Immature natural killer cell (primary cell): Measurements from ENCODE around the gene MARVELD1. TPM values are rescaled to one million over a fixed set of nuclear protein-coding genes. Genes with fewer than 3 reads are reported as not detected.
A peak's percentile ranks its signal among the peaks of the same experiment; 100 is the strongest.

Experiments
- DNase-seq, 3 donors: peaks; one replicate each; pipeline ENCODE4 v3.0.0; 2022; ENCODE audit warnings: mixed read lengths in 1 of 3
- H3K27ac Mint-ChIP-seq, 6 donors: one replicate each; pipeline ENCODE4 v1.8.0; 2020; ENCODE audit warnings: mixed read lengths in 6 of 6, mild to moderate bottlenecking in 5 of 6, inconsistent platforms in 4 of 6, moderate library complexity in 3 of 6
- H3K27me3 Mint-ChIP-seq, 3 donors: one replicate each; pipeline ENCODE4 v1.8.0; 2020 to 2021; ENCODE audit warnings: low read depth in 3 of 3, mild to moderate bottlenecking in 3 of 3, mixed read lengths in 3 of 3, moderate library complexity in 3 of 3, inconsistent platforms in 1 of 3
- H3K36me3 Mint-ChIP-seq, 3 donors: one replicate each; pipeline ENCODE4 v1.8.0; 2020; ENCODE audit warnings: mixed read lengths in 3 of 3, inconsistent platforms in 2 of 3, mild to moderate bottlenecking in 2 of 3
- H3K4me1 Mint-ChIP-seq, 2 donors: one replicate each; pipeline ENCODE4 v1.8.0; 2020; ENCODE audit warnings: inconsistent platforms in 2 of 2, mild to moderate bottlenecking in 2 of 2, mixed read lengths in 2 of 2, moderate library complexity in 1 of 2
- H3K4me3 Mint-ChIP-seq, 5 donors: one replicate each; pipeline ENCODE4 v1.8.0; 2020; ENCODE audit warnings: mild to moderate bottlenecking in 5 of 5, mixed read lengths in 5 of 5, inconsistent platforms in 3 of 5, moderate library complexity in 3 of 5
- H3K9me3 Mint-ChIP-seq, 6 donors: one replicate each; pipeline ENCODE4 v1.8.0; 2020; ENCODE audit warnings: mild to moderate bottlenecking in 6 of 6, mixed read lengths in 6 of 6, inconsistent platforms in 4 of 6, moderate library complexity in 3 of 6
- polyA plus RNA-seq, 3 donors: library from polyadenylated mRNA; unstranded; fragments of 300-500 nt; fragmentation: Illumina TruSeq; gene quantifications; one replicate each; pipeline ENCODE4 v1.2.3, GENCODE V29; 2021

The MARVELD1 gene
- polyA plus RNA-seq, 3 donors from 2014 or later = 0.19 to 1.0 TPM; not detected in 1

DNA sequence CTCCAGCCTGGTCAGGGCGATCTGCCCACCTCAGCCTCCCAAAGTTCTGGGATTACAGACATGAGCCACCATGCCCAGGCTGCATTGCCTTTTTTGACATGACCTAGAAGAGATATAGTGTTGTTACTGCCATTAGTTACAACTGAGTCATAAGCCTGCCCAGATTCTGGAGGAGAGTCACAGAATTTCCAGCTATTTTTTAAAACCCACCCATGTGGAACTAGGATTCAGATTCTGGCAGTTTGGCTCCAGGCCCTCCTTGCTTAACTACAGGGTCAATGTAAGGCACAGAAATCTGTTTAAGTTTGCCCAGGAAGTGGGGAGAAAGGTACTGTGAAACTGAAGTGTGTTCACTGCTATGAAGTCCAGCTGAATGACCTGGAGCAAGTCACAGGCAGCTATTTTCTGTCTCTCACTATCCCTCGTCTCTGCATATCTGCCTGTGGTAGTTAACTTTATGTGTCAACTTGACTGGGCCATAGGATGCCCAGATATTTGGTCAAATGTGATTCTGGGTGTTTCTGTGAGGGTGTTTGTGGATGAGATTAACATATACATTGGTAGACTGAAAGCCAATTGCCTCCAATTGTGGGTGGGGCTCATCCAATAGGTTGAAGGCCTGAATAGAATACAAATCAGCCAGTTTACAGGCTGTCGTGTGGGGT is 8.4 kb upstream of the MARVELD1 start:
- Mint-ChIP-seq H3K27ac (no peak overlapping the region), H3K9me3 (no peaks in the 10 kb centered on the region), H3K36me3 (peaks cover 0 to 3% (median 0%) of the 10 kb centered on the region in 3 donors), H3K4me3 (no peak overlapping the region), H3K27me3 (peaks cover 0 to 9% (median 7%) of the 10 kb centered on the region in 3 donors), H3K4me1 (no peaks in the 10 kb centered on the region)
- DNase-seq = no peak

DNA sequence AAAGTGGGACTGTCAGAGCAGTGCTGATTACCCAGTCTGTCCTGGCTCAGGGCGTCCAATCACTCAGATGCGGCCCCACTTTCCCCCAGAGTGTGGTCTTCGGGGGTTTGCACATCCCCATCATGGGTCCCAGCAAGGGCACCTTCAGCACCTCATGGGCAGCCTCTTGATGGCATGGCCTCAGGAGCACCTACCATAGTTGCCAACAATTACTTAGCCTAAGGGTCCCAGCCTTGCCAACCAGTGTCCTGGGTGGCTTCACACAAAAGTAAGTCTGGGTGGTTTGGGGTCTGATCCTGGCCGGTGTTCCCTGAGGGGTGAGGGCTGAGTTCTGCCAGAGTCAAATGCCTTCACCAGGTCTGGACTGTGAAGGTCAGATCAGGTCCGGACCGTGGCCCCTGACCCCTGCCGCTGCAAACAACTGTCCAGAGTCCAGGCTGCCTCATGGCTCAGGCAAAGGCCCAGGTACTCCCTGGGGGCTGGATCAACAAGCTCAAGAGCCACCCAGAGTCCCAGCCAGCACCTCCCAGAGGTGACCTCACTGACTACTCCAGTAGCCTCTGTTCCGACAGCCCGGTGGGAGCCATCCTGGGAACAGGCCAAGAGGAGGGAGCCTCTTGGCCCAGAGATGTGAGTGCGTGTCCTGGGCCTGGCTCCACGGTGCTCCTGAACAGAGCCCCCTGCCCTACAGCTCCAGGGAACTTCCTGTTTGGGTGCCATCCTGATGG is 6.2 kb upstream of the MARVELD1 start:
- H3K27me3 Mint-ChIP-seq = peaks cover 5 to 12% (median 8%) of the 10 kb centered on the region in 3 donors
- H3K9me3 Mint-ChIP-seq = no peaks in the 10 kb centered on the region
- H3K36me3 Mint-ChIP-seq = peaks cover 0 to 7% (median 0%) of the 10 kb centered on the region in 3 donors
- H3K27ac Mint-ChIP-seq = no peak overlapping the region
- no peak for DNase-seq
- peaks cover 0 to 2% of the 10 kb centered on the region in 2 donors for H3K4me1 Mint-ChIP-seq
- H3K4me3 Mint-ChIP-seq = no peak overlapping the region

DNA sequence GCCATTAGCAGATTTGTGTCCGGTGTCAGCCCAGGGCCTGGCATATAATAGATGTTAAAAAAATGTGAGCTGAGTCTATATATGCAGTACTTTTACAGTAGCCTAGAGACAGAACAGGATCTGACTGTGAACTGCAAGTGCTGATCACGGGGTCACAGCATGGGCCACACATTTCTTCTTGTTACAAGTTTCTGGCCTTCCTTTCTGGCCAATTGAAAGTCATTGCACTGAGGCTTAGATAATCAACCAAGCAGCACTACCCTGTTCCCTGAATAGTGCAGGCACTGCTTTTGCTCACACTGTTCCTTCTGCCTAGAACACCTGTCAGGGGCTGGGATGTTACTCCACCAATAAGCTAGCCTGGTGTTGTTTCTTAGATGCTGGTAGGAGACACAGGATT is 5.4 kb upstream of the MARVELD1 start:
- H3K27me3 Mint-ChIP-seq = peaks cover 6 to 14% (median 13%) of the 10 kb centered on the region in 3 donors

DNA sequence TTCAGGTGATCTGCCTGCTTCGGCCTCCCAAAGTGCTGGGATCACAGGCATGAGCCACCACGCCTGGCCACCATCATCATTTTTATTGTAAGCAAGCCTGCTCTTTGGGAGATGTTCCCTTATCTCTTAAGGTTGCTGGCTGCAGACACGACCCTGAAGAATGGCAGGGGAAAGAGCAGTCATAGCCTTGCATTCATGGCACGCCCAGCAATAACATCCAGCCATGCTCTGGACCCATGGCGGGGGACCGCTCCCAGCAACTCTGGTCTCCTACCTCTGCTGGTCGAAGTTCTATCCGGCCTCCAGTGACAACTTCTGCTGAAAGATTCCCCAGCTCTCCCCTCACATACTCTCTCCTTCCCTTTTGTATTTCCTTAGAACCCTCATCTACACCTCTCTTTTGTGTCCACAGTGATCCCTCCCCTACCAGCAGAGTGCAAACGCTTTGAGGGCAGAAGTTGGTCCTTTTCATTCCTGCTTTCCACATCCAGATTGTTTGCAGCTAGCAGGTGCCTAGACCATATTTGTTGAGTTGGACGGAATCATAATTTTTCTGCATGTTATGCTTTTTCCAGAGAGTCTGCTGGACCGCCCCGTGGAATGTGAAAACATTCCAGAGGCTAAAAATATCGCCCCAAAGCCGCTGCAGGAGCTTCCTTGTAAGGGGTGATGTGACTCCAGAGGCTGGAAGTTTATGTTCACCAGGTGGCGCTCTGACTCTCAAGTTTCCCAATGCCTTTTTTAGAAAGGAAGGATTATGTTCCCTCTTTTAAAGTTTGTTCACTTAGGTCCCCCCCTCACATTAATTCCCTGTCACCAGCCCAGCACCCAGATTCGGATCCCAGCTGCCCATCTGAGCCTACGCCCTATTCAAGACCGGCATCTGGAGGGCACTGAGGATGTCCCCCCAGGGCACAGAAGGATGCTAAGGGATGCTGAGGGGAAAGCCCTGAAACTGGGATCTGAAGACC is 4.3 kb upstream of the MARVELD1 start:
- peaks cover 9 to 15% (median 15%) of the 10 kb centered on the region in 3 donors for H3K27me3 Mint-ChIP-seq
- peaks cover 0 to 4% (median 0%) of the 10 kb centered on the region in 3 donors for H3K36me3 Mint-ChIP-seq
- peaks cover 11 to 12% of the 10 kb centered on the region in 2 donors for H3K4me1 Mint-ChIP-seq
- H3K9me3 Mint-ChIP-seq = peaks cover 0 to 2% (median 0%) of the 10 kb centered on the region in 6 donors
- DNase-seq = peak; percentile 8 to 29 (median 17)
- H3K27ac Mint-ChIP-seq = peak overlapping the region in 1 of 6 donors; percentile 28
- no peak overlapping the region for H3K4me3 Mint-ChIP-seq

More for the DNA sequence above, 5.4 kb upstream of the MARVELD1 start:
- Mint-ChIP-seq H3K36me3 (peaks cover 0 to 7% (median 0%) of the 10 kb centered on the region in 3 donors), H3K9me3 (peaks cover 0 to 2% (median 0%) of the 10 kb centered on the region in 6 donors), H3K4me3 (no peak overlapping the region), H3K4me1 (peaks cover 6 to 7% of the 10 kb centered on the region in 2 donors), H3K27ac (no peak overlapping the region)
- no peak for DNase-seq

DNA sequence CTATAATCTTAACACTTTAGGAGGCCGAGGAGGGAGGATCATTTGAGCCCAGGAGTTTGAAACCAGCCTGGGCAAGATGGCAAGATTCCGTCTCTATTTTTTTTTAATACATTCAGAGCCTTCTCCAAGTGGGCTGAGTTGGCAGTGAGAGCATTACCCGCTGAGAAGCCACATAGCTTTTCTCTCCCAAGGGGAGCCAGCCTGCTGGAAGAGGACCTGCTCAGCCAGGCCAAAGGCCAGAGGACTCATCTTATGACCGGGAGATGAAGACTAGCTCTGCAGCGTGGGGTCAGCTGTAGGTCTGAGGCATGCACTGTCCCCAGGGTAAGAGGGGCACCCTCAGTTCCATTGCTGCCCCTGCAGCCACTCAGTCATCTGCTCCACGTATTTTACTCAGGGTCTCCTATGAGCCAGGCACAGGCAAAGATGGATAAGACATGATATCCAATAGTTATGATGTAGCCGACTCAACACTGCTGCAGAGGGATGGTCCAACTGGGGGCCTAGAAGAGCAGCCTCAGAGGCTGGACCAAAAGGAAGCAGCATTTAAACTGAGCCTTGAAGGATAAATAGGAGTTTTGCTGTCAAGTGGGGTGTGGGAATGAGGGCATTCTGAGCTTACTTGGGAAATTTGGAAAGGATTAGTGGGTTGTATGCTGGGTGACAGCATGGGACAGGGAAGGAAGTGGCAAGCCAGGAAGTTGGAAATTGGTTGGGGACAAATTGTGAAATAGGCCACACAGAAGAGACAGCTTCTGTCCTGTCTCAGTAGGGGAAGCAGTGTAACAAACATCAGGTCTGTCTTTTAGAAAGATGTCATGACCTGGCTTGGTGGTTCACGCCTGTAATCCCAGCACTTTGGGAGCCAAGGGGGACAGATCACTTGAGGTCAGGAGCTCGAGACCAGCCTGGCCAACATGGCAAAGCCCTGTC is 1.6 kb upstream of the MARVELD1 start:
- peaks cover 0 to 2% (median 0%) of the 10 kb centered on the region in 6 donors for H3K9me3 Mint-ChIP-seq
- H3K4me3 Mint-ChIP-seq = peak overlapping the region; percentile 40 to 72 (median 48)
- H3K27me3 Mint-ChIP-seq = peaks cover 7 to 18% (median 15%) of the 10 kb centered on the region in 3 donors
- H3K36me3 Mint-ChIP-seq = peaks cover 0 to 4% (median 0%) of the 10 kb centered on the region in 3 donors
- peak overlapping the region in 1 of 6 donors; percentile 5 for H3K27ac Mint-ChIP-seq
- peaks cover 12 to 16% of the 10 kb centered on the region in 2 donors for H3K4me1 Mint-ChIP-seq
- no peak for DNase-seq

DNA sequence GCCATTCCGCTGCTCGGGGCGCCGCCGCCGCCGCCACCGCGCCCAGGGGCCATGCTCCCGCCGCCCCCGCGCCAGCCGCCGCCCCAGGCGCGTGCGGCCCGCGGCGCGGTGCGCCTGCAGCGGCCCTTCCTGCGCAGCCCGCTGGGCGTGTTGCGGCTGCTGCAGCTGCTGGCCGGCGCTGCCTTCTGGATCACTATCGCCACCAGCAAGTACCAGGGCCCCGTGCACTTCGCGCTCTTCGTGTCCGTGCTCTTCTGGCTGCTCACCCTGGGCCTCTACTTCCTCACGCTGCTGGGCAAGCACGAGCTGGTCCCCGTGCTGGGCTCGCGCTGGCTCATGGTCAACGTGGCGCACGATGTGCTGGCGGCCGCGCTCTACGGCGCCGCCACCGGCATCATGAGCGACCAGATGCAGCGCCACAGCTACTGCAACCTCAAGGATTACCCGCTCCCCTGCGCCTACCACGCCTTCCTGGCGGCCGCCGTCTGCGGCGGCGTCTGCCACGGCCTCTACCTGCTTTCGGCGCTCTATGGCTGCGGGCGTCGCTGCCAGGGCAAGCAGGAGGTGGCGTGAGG is 383 bp downstream of the MARVELD1 start:
- Mint-ChIP-seq H3K4me1 (peaks cover 12 to 16% of the 10 kb centered on the region in 2 donors), H3K27me3 (peaks cover 5 to 17% (median 13%) of the 10 kb centered on the region in 3 donors)

DNA sequence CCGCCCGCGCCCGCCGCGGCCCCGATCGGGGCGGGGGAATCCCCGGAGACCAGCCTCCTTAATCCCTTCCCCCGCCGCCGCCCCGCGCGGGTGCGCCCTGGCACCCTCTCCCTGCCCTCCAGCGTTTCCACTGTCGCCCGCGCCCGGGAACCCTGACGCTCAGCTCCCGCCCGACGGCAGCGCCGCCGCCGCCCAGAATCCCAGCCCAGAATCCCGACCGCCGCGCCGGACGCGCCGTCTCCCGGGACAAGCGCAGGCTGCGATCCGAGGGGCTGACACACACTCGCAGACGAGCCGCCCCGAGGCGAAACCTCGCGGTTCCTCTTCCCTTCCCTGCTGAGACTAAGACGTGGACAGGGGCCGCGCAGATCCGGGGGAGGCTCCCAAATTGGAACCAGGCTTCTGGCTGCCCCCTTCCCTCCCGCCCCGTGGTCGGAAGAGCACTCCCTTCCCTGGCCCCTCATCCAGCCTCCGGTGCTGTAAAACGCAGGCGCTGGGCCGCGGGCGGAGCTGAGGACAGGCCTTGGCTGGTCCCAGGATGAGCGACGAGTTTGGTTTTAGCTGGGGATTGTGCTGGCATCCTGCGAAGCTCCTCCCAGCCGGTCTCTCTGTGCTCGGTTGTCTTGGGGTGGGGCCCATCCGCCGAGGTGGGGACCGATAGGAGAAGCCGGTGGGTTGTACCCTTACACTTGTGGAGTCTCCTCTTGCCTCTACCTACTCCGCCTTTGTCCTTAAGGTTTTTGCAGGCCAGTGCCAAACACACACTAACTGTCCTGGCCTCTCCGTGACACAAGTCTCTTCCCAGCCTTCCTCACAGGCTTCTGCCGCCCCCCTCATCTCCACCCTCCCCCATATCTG is 1.1 kb downstream of the MARVELD1 start:
- H3K36me3 Mint-ChIP-seq = peaks cover 0 to 4% (median 0%) of the 10 kb centered on the region in 3 donors
- peaks cover 5 to 17% (median 10%) of the 10 kb centered on the region in 3 donors for H3K27me3 Mint-ChIP-seq
- peaks cover 12 to 16% of the 10 kb centered on the region in 2 donors for H3K4me1 Mint-ChIP-seq
- peak overlapping the region in 1 of 6 donors; percentile 71 for H3K27ac Mint-ChIP-seq
- DNase-seq = no peak
- peaks cover 0 to 2% (median 0%) of the 10 kb centered on the region in 6 donors for H3K9me3 Mint-ChIP-seq
- H3K4me3 Mint-ChIP-seq = peak overlapping the region; percentile 31 to 99 (median 94)

More for the DNA sequence above, 383 bp downstream of the MARVELD1 start:
- Mint-ChIP-seq H3K27ac (peak overlapping the region in 5 of 6 donors; percentile 1 to 89 (median 81)), H3K36me3 (peaks cover 0 to 4% (median 0%) of the 10 kb centered on the region in 3 donors), H3K4me3 (peak overlapping the region; percentile 89 to 99 (median 97)), H3K9me3 (peaks cover 0 to 2% (median 0%) of the 10 kb centered on the region in 6 donors)
- peak; percentile 53 to 60 (median 55) for DNase-seq

DNA sequence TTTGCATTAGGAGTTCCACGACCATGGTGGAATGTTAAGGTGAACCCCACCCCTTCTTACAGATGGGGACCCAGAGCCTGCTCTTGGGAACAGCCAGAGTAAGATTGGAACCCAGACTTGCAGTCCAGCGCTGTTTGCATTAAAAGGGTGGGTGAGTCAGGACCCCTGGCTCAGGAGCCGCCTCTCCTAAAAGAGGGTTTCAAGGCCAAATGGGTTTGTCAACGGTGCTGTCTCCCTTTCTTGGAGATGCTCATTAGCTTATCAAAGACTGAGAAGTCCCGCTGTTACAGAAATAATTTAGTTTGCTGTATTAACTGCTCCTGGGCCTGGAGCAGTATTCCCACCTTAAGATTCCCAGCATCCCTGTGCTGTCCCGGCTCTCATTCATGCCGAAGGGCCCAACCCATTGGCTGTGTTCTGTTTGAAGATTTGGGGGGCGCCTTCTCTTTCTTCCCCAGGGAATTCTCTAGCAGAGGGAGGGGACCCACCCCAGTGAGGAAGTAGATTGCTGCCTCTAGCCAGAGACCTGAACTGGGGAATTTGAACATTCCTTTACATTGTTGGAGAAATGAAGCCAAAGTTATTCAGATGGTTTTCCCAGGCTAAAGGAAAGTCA is 1.8 kb downstream of the MARVELD1 start:
- Mint-ChIP-seq H3K27me3 (peaks cover 5 to 17% (median 12%) of the 10 kb centered on the region in 3 donors), H3K36me3 (peaks cover 0 to 4% (median 0%) of the 10 kb centered on the region in 3 donors), H3K9me3 (peaks cover 0 to 2% (median 0%) of the 10 kb centered on the region in 6 donors), H3K4me3 (peak overlapping the region; percentile 31 to 97 (median 68)), H3K27ac (no peak overlapping the region), H3K4me1 (peaks cover 12 to 16% of the 10 kb centered on the region in 2 donors)
- no peak for DNase-seq

DNA sequence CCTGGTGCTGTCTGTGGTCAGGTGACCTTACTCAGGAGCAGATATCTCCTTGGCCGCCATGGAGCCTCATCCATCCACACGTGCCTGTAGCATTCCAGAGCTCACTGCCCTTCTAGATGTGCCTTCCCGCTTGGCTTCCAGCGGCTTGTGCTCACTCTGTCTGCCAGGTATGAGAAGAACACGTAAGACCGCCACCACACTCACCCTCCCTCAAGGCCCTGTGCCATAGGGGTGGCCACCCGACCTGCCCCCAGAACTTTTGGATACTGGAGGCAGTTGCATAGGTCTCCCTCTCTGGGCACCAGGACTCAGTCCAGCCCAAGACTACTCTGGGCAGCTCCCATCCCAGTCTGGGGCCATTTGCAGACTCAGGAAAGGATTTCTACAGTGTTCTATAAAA is 4.1 kb downstream of the MARVELD1 start:
- Mint-ChIP-seq H3K27ac (no peak overlapping the region), H3K4me3 (no peak overlapping the region)
- no peak for DNase-seq

DNA sequence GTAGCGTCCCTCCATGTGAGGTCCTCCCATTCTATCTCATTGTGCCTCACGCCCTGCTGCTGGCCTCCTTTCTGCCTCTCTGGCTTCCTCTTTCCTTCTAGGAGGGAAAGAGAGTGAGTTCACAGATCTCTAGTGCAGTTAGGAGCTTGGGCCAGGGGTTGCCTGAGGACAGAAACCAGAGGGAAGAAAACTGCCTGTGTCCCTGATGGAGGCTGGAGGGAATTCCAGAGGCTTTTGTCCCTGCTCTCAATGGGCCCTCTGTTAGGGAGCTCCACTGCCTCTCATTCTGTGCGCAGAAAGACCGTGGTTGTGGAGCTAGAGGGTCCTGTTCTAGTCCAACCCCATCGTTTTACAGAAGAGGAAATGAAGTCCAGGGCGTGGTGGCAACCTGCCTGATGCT is 4.6 kb downstream of the MARVELD1 start:
- DNase-seq = no peak
- Mint-ChIP-seq H3K4me1 (peaks cover 5 to 8% of the 10 kb centered on the region in 2 donors), H3K27me3 (peaks cover 2 to 10% (median 7%) of the 10 kb centered on the region in 3 donors), H3K4me3 (no peak overlapping the region), H3K9me3 (no peaks in the 10 kb centered on the region), H3K36me3 (no peaks in the 10 kb centered on the region), H3K27ac (no peak overlapping the region)

More for the DNA sequence above, 4.1 kb downstream of the MARVELD1 start:
- no peaks in the 10 kb centered on the region for H3K36me3 Mint-ChIP-seq
- H3K27me3 Mint-ChIP-seq = peaks cover 4 to 12% (median 11%) of the 10 kb centered on the region in 3 donors
- peaks cover 11 to 13% of the 10 kb centered on the region in 2 donors for H3K4me1 Mint-ChIP-seq
- peaks cover 0 to 2% (median 0%) of the 10 kb centered on the region in 6 donors for H3K9me3 Mint-ChIP-seq

DNA sequence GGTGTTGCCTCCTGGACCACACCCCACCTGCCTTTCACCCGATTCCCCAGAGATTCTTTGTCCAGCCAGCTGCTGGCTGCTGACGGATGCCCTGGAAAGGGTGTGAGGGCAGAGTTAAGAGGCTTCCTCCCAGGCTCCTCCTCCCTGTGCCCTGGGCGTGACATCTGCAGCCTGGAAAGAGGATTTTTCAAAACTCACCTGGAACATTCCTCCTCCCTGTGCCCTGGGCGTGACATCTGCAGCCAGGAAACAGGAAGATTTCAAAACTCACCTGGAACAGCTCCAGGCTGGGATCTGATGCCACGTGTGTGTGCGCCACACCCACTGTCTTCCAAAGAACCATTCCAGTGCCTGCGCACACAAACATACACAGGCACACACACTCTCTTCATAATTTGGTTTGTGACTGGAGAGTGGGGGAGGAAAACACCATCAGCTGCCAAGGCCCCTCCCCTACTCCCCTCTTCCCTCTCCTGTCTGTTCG is 5.2 kb downstream of the MARVELD1 start:
- Mint-ChIP-seq H3K27ac (peak overlapping the region in 1 of 6 donors; percentile 17), H3K9me3 (no peaks in the 10 kb centered on the region), H3K4me3 (no peak overlapping the region), H3K27me3 (peaks cover 2 to 10% (median 7%) of the 10 kb centered on the region in 3 donors), H3K36me3 (no peaks in the 10 kb centered on the region), H3K4me1 (peaks cover 5 to 7% of the 10 kb centered on the region in 2 donors)
- DNase-seq = no peak
